RKO (cell line): ENCODE results near the gene DYNC1H1.

Source experiments
- DNase-seq: peaks from one replicate; pipeline ENCODE4 v3.0.0-alpha.2; 2016; ENCODE audit warnings: low spot score

DYNC1H1 gene

DNA sequence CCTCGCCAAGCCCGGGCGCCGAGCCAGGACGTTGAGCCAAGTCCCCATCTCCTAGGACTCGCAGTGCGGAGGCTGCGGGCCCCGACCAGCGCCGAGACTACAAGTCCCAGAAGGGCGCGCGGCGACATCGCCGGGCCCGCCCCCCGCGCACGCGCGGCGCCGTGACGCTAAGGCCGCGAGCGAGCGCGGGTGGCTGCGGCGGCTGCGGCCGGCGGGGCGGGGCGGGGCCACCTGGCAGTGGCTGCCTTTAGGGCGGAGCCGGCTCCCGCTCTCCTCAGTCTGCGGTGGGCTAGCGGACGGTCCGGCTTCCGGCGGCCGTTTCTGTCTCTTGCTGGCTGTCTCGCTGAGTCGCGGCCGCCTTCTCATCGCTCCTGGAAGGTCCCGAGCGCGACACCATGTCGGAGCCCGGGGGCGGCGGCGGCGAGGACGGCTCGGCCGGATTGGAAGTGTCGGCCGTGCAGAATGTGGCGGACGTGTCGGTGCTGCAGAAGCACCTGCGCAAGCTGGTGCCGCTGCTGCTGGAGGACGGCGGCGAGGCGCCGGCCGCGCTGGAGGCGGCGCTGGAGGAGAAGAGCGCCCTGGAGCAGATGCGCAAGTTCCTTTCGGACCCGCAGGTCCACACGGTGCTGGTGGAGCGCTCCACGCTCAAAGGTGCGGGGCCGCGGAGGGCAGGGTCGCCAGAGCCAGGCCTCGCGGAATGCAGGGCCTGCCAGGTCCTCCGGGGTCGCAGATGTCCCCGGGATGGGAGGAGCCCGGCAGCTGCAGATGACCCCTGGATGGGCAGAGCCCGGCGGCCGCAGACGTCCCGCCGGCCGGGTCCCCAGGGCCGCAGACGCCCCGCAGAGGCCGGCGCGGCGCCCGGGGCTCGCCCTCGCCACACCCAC lies at the start of gene DYNC1H1:
Gene DYNC1H1 (plus strand): TSS at position 277 of the 884 bp plus-strand sequence. CDS start 119 bp downstream, at position 396.
- peak; percentile 92 for DNase-seq

GRCh38 chr14:101915871-101916815 lies 48.2 kb upstream of the DYNC1H1 start:
- no peak for DNase-seq

DNA sequence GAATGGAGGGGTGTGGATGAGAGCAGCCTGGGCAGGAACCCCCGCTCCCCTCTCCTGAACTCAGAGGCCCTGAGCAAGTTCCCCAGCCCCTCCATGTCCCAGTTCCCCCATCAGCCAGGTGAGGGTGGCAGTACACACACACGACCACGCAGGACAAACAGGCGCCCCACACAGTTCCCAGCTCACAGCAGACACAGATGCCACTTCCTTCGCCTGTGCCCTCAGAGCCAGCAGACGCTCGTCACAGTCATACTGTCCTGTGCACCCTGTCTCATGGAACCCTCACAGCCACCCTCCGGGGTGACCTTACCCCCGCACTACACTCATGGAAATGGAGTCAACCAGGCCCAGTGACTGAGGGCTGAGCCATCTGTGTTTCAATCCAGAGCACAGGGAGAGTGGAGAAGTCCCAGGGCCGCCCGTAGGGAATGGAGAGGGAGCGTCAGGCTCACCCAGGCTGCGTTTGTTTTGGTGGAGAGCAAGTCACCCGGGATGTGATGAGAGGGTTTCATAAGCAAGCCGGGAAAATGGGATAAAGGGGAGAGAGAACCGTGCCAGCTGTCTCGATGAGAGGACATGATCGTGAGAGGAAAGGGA lies 47.5 kb upstream of the DYNC1H1 start:
- no peak for DNase-seq

DNA sequence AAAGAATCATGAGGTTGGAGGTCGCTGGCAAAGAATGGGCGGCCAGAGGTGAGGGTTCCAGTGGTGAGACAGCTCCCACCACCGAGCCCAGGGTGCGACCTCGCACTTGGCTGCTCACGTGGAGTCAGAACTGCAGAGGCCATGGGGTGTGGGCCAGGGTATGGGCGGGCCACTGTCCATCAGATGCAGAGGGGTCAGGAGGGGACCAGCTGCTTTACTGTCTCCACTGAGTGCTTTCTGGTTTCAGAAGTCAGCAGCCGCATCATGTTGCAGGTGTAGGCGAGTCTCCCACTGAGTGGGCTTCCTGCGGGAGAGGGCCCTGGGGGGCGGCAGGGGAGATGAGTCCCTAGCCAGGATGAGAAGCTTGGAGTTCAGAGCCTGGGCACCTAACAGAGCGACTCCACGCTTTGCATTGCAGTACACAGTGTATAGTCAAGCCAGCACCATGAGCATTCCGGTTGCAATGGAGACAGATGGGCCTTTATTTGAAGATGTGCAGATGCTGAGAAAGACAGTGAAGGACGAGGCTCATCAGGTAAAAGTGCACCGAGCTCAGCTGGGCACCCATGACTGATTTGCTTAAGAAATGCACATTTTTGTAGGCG lies 46.9 kb upstream of the DYNC1H1 start:
- DNase-seq: no peak

DNA sequence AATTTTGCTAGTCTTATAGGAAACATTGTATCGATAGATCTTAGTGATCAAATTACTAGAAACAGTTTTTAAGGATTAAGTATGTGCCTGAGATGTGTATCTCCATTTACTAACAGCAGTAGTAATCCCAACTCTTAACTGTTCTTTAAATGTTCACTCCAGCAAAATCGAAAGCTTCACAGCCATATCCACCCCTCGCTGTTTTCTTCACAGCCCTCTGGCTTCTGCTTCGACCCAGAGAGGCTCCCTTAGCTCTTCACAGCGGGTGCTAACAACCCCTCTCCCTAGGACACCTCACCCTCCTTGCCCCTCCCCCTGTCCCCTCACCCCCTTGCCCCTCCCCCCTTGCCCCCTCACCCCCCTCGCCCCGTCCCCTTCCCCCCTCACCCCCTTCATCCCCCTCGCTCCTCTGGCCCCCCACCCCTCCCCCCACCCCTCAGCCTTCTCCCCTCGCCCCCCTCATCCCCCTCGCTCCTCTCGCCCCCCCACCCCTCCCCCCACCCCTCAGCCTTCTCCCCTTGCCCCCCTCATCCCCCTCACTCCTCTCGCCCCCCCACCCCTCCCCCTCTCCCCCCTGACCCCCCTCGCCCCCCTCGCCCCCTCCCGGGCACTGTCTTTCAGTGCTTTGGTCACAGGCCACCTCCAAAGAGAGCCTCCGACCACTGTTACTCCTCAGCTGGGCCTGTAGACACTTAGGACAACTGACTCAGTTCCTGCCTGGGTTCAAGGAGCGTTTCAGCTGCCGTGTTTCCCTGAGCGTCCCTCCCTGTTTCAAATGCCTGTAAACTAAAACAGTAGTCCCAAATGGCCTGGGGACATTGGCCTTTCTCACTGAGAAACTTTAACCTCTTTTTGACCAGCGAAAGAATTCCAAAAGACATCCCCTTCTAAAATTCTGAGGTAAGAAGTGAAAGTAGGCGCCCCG lies 46.0 kb upstream of the DYNC1H1 start:
- no peak for DNase-seq

DNA sequence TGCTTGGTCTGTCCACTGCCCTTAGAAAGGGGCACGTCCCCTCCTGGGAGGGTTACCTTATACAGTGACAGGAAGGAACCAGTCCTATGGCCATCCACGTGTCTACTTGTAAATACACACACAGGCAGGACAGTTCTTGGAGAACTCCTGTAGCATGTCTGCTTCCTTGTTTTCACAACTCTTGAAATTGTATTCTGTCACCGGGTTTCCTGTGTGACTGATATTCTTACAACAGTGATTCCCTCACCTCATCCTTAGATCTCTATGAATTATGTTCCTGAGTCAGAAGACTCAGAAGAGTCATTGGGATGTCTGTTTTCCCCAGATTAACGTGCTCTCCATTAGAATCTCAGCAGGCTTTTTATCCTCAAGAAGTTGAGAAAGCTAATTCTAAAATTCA lies 44.1 kb upstream of the DYNC1H1 start:
- DNase-seq: no peak

- DNase-seq: no peak
Observed at GRCh38 chr14:101922866-101923265, 41.5 kb upstream of the DYNC1H1 start.

GRCh38 chr14:101925152-101925551 lies 39.2 kb upstream of the DYNC1H1 start:
- DNase-seq: no peak

DNA sequence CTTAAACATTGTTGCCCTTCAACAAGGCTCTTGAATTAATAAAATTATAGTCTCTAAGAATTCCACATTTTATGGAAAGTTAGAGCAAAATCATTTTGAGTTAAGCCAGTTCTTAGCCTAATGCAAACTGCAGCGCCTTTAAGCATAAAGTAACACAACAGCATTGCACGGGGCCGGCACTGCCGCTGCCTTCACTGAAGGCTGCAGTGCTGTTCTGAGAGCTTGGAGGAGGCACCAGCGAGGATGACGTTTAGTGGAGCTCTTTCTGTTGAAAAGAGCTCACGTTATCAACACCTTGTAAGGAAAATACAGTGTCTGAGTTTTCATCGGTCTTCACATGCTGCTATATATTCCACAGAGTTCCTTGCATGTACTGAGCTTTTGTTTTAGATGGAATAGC lies 38.3 kb upstream of the DYNC1H1 start:
- no peak for DNase-seq

- DNase-seq: no peak
Observed at GRCh38 chr14:101926620-101927019, 37.8 kb upstream of the DYNC1H1 start.

DNA sequence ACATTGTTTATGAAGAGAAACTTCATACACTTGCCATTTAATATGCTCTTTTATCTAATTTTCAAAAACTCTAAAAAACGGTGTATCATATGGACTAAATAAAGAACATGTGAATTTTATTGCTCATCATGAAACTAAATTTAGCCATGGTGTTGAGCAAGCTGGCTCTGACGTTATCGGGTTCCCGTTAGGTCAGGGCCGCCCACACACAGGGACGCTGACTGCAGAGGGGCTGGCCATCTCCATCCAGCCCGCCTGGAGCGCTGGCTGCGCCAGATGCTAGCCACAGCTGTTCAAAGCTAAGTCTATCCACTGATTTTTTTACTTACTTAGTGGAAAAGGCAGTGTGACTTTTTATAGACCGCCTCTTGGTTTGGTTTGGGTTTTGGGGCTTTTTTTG lies 36.5 kb upstream of the DYNC1H1 start:
- DNase-seq: peak; percentile 78

GRCh38 chr14:101928415-101928841 lies 35.9 kb upstream of the DYNC1H1 start:
- no peak for DNase-seq

GRCh38 chr14:101929096-101929495 lies 35.3 kb upstream of the DYNC1H1 start:
- no peak for DNase-seq

GRCh38 chr14:101929946-101930345 lies 34.4 kb upstream of the DYNC1H1 start:
- no peak for DNase-seq

- DNase-seq: no peak
Observed at GRCh38 chr14:101932673-101933072, 31.7 kb upstream of the DYNC1H1 start.

DNA sequence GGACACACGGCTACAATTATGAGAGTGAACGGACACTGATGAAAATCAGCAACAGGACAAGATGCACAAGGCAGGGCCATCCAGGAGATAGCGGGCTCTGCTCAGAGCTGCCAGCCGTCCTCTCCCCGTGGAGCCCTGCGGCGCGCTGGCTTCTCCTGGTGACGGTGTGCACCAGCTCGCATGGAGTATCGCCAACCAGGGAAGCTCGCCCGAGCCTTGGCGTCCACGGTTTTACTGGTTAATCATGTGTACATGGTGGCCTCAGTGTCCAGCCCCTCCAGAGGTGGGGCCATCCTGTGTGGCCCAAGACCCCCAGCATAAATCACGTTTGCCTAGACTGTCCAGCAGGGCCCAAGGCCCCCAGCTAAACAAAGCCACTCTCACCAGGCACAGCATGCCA lies 31.2 kb upstream of the DYNC1H1 start:
- DNase-seq: no peak

DNA sequence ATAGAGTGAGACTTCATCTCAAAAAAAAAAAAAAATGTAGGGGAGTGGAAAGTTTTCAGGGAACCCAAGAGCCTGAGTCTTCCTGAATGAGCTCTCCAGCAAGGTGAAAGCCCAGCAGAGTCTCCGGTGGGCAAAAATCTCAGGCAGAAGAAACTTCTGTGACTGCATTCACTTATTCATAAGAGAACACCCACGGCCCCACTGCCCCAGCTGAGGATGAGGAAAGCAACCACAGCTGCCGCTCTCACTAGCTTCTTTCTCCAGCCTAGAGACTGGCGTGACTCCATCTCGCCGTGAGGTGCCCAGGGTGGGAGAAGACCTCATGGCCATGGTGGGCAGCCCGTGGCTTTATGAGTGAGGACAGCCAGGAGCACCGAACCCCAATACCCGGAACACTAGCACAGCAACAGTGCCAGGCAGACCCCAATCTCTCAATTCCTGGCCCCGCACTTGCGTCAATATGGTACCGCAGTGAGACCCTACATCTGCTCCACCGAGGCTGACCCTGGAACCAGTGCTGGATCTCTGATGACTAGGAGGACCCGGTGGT lies 29.7 kb upstream of the DYNC1H1 start:
- no peak for DNase-seq

GRCh38 chr14:101937926-101938767 lies 26.2 kb upstream of the DYNC1H1 start:
- no peak for DNase-seq

DNA sequence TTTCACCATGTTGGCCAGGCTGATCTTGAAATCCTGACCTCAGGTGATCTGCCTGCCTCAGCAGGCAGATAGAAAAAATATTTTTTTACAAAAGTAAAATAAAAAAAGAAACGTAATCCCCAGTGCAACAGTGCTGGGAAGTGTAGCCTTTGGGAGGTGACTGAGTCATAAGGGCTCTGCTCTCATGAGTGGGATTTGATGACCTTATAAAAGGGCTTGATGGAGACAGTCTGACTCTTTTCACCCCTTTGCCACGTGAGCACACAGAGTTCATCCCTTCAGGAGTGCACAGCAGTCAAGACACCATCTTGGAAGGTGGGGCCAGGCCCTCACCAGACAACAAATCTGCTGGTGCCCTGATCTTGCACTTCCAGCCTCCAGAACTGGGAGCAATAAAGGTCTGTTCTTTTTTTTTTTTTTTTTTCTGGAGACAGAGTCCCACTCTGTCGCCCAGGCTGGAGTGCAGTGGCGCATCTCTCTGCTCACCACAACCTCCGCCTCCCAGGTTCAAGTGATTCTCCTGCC lies 24.7 kb upstream of the DYNC1H1 start:
- no peak for DNase-seq
